BLaER1 (cell line): ENCODE data around the gene ATE1.
"Not testable (repeated sequence)": the region's sequence is repeated elsewhere in the genome, so short reads cannot be mapped to it uniquely, and the experiment has no call there.

Experiments
- H3K27ac ChIP-seq: shearing (Covaris generic); formaldehyde crosslinking; 2 replicates; pipeline ENCODE4 v1.8.1; 2022
- H3K27me3 ChIP-seq: shearing (Covaris generic); formaldehyde crosslinking; 2 replicates; pipeline ENCODE4 v1.8.1; 2022
- H3K36me3 ChIP-seq: shearing (Covaris generic); formaldehyde crosslinking; 2 replicates; pipeline ENCODE4 v1.8.1; 2022
- H3K4me1 ChIP-seq: shearing (Covaris generic); formaldehyde crosslinking; 2 replicates; pipeline ENCODE4 v1.8.1; 2022
- H3K4me2 ChIP-seq: shearing (Covaris generic); formaldehyde crosslinking; 2 replicates; pipeline ENCODE4 v1.8.1; 2022
- H3K4me3 ChIP-seq: shearing (Covaris generic); formaldehyde crosslinking; 2 replicates; pipeline ENCODE4 v1.8.1; 2022
- H3K9ac ChIP-seq: shearing (Covaris generic); formaldehyde crosslinking; 2 replicates; pipeline ENCODE4 v1.8.1; 2022
- H3K9me3 ChIP-seq: shearing (Covaris generic); formaldehyde crosslinking; 2 replicates; pipeline ENCODE4 v1.8.1; 2022
- H4K20me1 ChIP-seq: shearing (Covaris generic); formaldehyde crosslinking; 2 replicates; pipeline ENCODE4 v1.8.1; 2022
- Cebpa-rat ChIP-seq: shearing (Covaris generic); IDR thresholded peaks from 2 replicates; pipeline ENCODE4 v1.8.1; 2022

Gene ATE1

GRCh38 chr10:121956111-121957061, 28.6 kb upstream of the ATE1 start:
- no peak for TF ChIP-seq Cebpa-rat
- Histone ChIP-seq H3K9ac (no peak overlapping the region), H3K9me3 (no peaks in the 10 kb centered on the region), H3K27me3 (no peaks in the 10 kb centered on the region), H3K4me3 (no peak overlapping the region), H3K36me3 (peaks cover 69% of the 10 kb centered on the region), H3K4me1 (no peaks in the 10 kb centered on the region), H4K20me1 (no peaks in the 10 kb centered on the region), H3K27ac (no peak overlapping the region), H3K4me2 (no peak overlapping the region)

- Histone ChIP-seq H4K20me1 (no peaks in the 10 kb centered on the region), H3K27ac (no peak overlapping the region), H3K4me3 (no peak overlapping the region), H3K4me2 (no peak overlapping the region), H3K27me3 (no peaks in the 10 kb centered on the region), H3K4me1 (no peaks in the 10 kb centered on the region), H3K9ac (no peak overlapping the region), H3K9me3 (no peaks in the 10 kb centered on the region), H3K36me3 (peaks cover 57% of the 10 kb centered on the region)
- TF ChIP-seq Cebpa-rat: no peak
Measured at GRCh38 chr10:121952226-121952625, 24.4 kb upstream of the ATE1 start.

GRCh38 chr10:121949451-121949850, 21.6 kb upstream of the ATE1 start:
- Histone ChIP-seq H3K27me3 (no peaks in the 10 kb centered on the region), H3K4me2 (no peak overlapping the region), H3K9me3 (0 out of 2 replicates have a peak, but pooled peaks cover 4% of the 10 kb centered on the region), H4K20me1 (no peaks in the 10 kb centered on the region), H3K36me3 (peaks cover 36% of the 10 kb centered on the region), H3K27ac (no peak overlapping the region), H3K4me3 (no peak overlapping the region), H3K4me1 (no peaks in the 10 kb centered on the region), H3K9ac (no peak overlapping the region)
- TF ChIP-seq Cebpa-rat: no peak

- Histone ChIP-seq H3K9ac (no peak overlapping the region), H3K4me3 (no peak overlapping the region), H3K27me3 (no peaks in the 10 kb centered on the region), H3K36me3 (peaks cover 32% of the 10 kb centered on the region), H3K9me3 (0 out of 2 replicates have a peak, but pooled peaks cover 4% of the 10 kb centered on the region), H3K4me2 (no peak overlapping the region), H4K20me1 (no peaks in the 10 kb centered on the region), H3K4me1 (no peaks in the 10 kb centered on the region), H3K27ac (no peak overlapping the region)
- TF ChIP-seq Cebpa-rat: no peak
Measured at GRCh38 chr10:121949049-121949448, 21.2 kb upstream of the ATE1 start.

- no peak overlapping the region for H3K4me2 ChIP-seq
- H3K9ac ChIP-seq: no peak overlapping the region
- H3K9me3 ChIP-seq: 0 out of 2 replicates have a peak, but pooled peaks cover 4% of the 10 kb centered on the region
- no peak overlapping the region for H3K4me3 ChIP-seq
- H3K27me3 ChIP-seq: no peaks in the 10 kb centered on the region
- no peaks in the 10 kb centered on the region for H4K20me1 ChIP-seq
- H3K4me1 ChIP-seq: peaks cover 7% of the 10 kb centered on the region
- no peak overlapping the region for H3K27ac ChIP-seq
- H3K36me3 ChIP-seq: peaks cover 24% of the 10 kb centered on the region; the same call in 1 of the 2 replicates
- TF ChIP-seq Cebpa-rat: no peak
Measured at GRCh38 chr10:121947343-121948330, 19.8 kb upstream of the ATE1 start.

GRCh38 chr10:121942749-121943416, 15.1 kb upstream of the ATE1 start:
- Histone ChIP-seq H3K27ac (no peak overlapping the region), H3K36me3 (no peaks in the 10 kb centered on the region), H3K4me2 (peak overlapping the region; percentile 29), H3K4me3 (no peak overlapping the region), H3K4me1 (peaks cover 12% of the 10 kb centered on the region), H3K9me3 (0 out of 2 replicates have a peak, but pooled peaks cover 4% of the 10 kb centered on the region), H3K9ac (no peak overlapping the region), H3K27me3 (no peaks in the 10 kb centered on the region), H4K20me1 (no peaks in the 10 kb centered on the region)
- TF ChIP-seq Cebpa-rat: no peak

- Histone ChIP-seq H3K9me3 (0 out of 2 replicates have a peak, but pooled peaks cover 4% of the 10 kb centered on the region), H4K20me1 (no peaks in the 10 kb centered on the region), H3K4me2 (no peak overlapping the region), H3K4me3 (no peak overlapping the region), H3K4me1 (peaks cover 12% of the 10 kb centered on the region), H3K36me3 (no peaks in the 10 kb centered on the region), H3K27ac (no peak overlapping the region), H3K9ac (no peak overlapping the region), H3K27me3 (no peaks in the 10 kb centered on the region)
- no peak for TF ChIP-seq Cebpa-rat
Measured at GRCh38 chr10:121941532-121941931, 13.7 kb upstream of the ATE1 start.

- no peak for TF ChIP-seq Cebpa-rat
Measured at GRCh38 chr10:121936295-121936694, 8.5 kb upstream of the ATE1 start.

GRCh38 chr10:121935702-121936101, 7.9 kb upstream of the ATE1 start:
- Histone ChIP-seq H3K9me3 (no peaks in the 10 kb centered on the region), H3K4me1 (peaks cover 13% of the 10 kb centered on the region; the same call in 1 of the 2 replicates), H3K4me2 (no peak overlapping the region), H3K9ac (no peak overlapping the region), H3K36me3 (no peaks in the 10 kb centered on the region), H3K4me3 (no peak overlapping the region), H3K27ac (no peak overlapping the region), H3K27me3 (no peaks in the 10 kb centered on the region), H4K20me1 (no peaks in the 10 kb centered on the region)
- no peak for TF ChIP-seq Cebpa-rat

More at GRCh38 chr10:121936295-121936694, 8.5 kb upstream of the ATE1 start:
- H3K4me3 ChIP-seq: no peak overlapping the region
- no peak overlapping the region for H3K9ac ChIP-seq
- H4K20me1 ChIP-seq: no peaks in the 10 kb centered on the region
- peaks cover 7% of the 10 kb centered on the region; the same call in 1 of the 2 replicates for H3K4me1 ChIP-seq
- H3K4me2 ChIP-seq: no peak overlapping the region
- no peaks in the 10 kb centered on the region for H3K27me3 ChIP-seq
- no peak overlapping the region for H3K27ac ChIP-seq
- H3K36me3 ChIP-seq: no peaks in the 10 kb centered on the region
- no peaks in the 10 kb centered on the region for H3K9me3 ChIP-seq

GRCh38 chr10:121930268-121931085, 2.6 kb upstream of the ATE1 start:
- H3K27ac ChIP-seq, H3K9ac ChIP-seq, H3K4me3 ChIP-seq, H3K9me3 ChIP-seq, H3K27me3 ChIP-seq, H4K20me1 ChIP-seq, H3K4me2 ChIP-seq, H3K36me3 ChIP-seq: not testable (repeated sequence)
- peaks cover 42% of the 10 kb centered on the region for H3K4me1 ChIP-seq

GRCh38 chr10:121929585-121930267, 1.9 kb upstream of the ATE1 start:
- not testable (repeated sequence) for H3K9ac ChIP-seq, H3K4me3 ChIP-seq, H3K27ac ChIP-seq, H4K20me1 ChIP-seq, H3K36me3 ChIP-seq, H3K27me3 ChIP-seq, H3K9me3 ChIP-seq
- peaks cover 42% of the 10 kb centered on the region for H3K4me1 ChIP-seq
- H3K4me2 ChIP-seq: peak overlapping the region; percentile 84
